ENCODE measurements around the gene ZNF277. TPM values are rescaled to one million over a fixed set of nuclear protein-coding genes. Genes with fewer than 3 reads are reported as not detected.

The ZNF277 gene
- total RNA-seq (2022; extraction: Qiagen RNA extraction), result 11.1 to 16.7 TPM (median 14.1 TPM) in 5 replicates

GRCh38 chr7:112206238-112206990 lies at the start of gene ZNF277, which contains the start of gene DOCK4:
Gene ZNF277 (plus strand): TSS chr7:112206695. CDS start chr7:112206717, 22 bp downstream.
Gene DOCK4 (minus strand): TSS chr7:112206399. CDS start chr7:112206138, 261 bp downstream.

Other genes starting within 250 kb of the ZNF277 start
- 5.9 to 8.1 TPM (median 7.0 TPM) in 5 replicates for gene DOCK4, start 296 bp upstream of the ZNF277 start, total RNA-seq (2022; extraction: Qiagen RNA extraction)
- 26.3 to 31.8 TPM (median 27.4 TPM) in 5 replicates for gene IFRD1, start 243.8 kb downstream of the ZNF277 start, total RNA-seq (2022; extraction: Qiagen RNA extraction)